CD14-positive monocyte (primary cell): ENCODE measurements around the gene SRR. TPM values are rescaled to one million over a fixed set of nuclear protein-coding genes. Genes with fewer than 3 reads are reported as not detected.

ENCODE experiments used
- DNase-seq, 3 donors: peaks; one replicate each; pipeline ENCODE4 v3.0.0-alpha.2; 2011 to 2022
- H2AFZ ChIP-seq: 2 replicates; pipeline ENCODE4 v1.6.0; 2012; ENCODE audit warnings: mild to moderate bottlenecking, low read depth, low read length, inconsistent platforms; ENCODE audit not compliant: insufficient read depth, poor library complexity, severe bottlenecking
- H3K27ac ChIP-seq, 2 donors: 1 replicate in 1 of 2; 2 replicates in 1 of 2; pipeline ENCODE4 v1.5.1; 2012 to 2013; ENCODE audit warnings: low read length in 2 of 2, control low read depth in 1 of 2, inconsistent platforms in 1 of 2, low read depth in 1 of 2, mild to moderate bottlenecking in 1 of 2
- H3K27me3 ChIP-seq, 2 donors: one replicate each; pipeline versions ENCODE4 v1.6.0 to v1.6.1; 2011 to 2013; ENCODE audit warnings: low read length in 2 of 2; ENCODE audit not compliant: control insufficient read depth in 2 of 2, insufficient read depth in 2 of 2
- H3K36me3 ChIP-seq, 2 donors: replicated peaks in 1 of 2; 1 replicate in 1 of 2; 2 replicates in 1 of 2; pipeline versions ENCODE4 v1.5.1 to v1.6.1; 2012 to 2013; ENCODE audit warnings: low read length in 2 of 2, control low read depth in 1 of 2, inconsistent platforms in 1 of 2, mild to moderate bottlenecking in 1 of 2; ENCODE audit not compliant: insufficient read depth in 2 of 2, control insufficient read depth in 1 of 2
- H3K4me1 ChIP-seq, 2 donors: 1 replicate in 1 of 2; 2 replicates in 1 of 2; pipeline versions ENCODE4 v1.5.1 to v1.6.1; 2012 to 2013; ENCODE audit warnings: low read length in 2 of 2, control low read depth in 1 of 2, inconsistent platforms in 1 of 2, mild to moderate bottlenecking in 1 of 2, moderate library complexity in 1 of 2; ENCODE audit not compliant: insufficient read depth in 2 of 2, control insufficient read depth in 1 of 2
- H3K4me2 ChIP-seq: replicated peaks from 2 replicates; pipeline ENCODE3; 2012; ENCODE audit warnings: low read length, moderate library complexity, mild to moderate bottlenecking; ENCODE audit not compliant: poor library complexity, severe bottlenecking; ENCODE audit errors: extremely low read depth
- H3K4me3 ChIP-seq, 3 experiments: fragments of 200-600 bp in 1 of 3; sonication (generic) in 1 of 3; replicated peaks in 1 of 3; 1 replicate in 2 of 3; 2 replicates in 1 of 3; pipeline ENCODE4 v1.5.1; 2011 to 2013; ENCODE audit warnings: low read length in 3 of 3, mild to moderate bottlenecking in 3 of 3, control low read depth in 2 of 3, low read depth in 2 of 3, inconsistent platforms in 1 of 3, moderate library complexity in 1 of 3
- H3K79me2 ChIP-seq: 2 replicates; pipeline ENCODE4 v1.6.0; 2012; ENCODE audit warnings: mild to moderate bottlenecking, control low read depth, inconsistent platforms, low read length, moderate library complexity; ENCODE audit not compliant: insufficient read depth
- H3K9ac ChIP-seq: 2 replicates; pipeline ENCODE4 v1.6.0; 2017; ENCODE audit warnings: low read length, mild to moderate bottlenecking; ENCODE audit not compliant: insufficient read depth, poor library complexity, severe bottlenecking
- H3K9me3 ChIP-seq, 2 donors: replicated peaks in 1 of 2; 1 replicate in 1 of 2; 2 replicates in 1 of 2; pipeline versions ENCODE4 v1.5.1 to v1.6.1; 2012 to 2013; ENCODE audit warnings: low read length in 2 of 2, control low read depth in 1 of 2; ENCODE audit not compliant: control insufficient read depth in 1 of 2, insufficient read depth in 1 of 2
- H4K20me1 ChIP-seq: 2 replicates; pipeline ENCODE4 v1.6.0; 2012; ENCODE audit warnings: mild to moderate bottlenecking, low read length, control low read depth, moderate library complexity; ENCODE audit not compliant: insufficient read depth
- H3K27ac Mint-ChIP-seq, 7 donors: one replicate each; pipeline ENCODE4 v1.8.0; 2020; ENCODE audit warnings: mild to moderate bottlenecking in 7 of 7, mixed read lengths in 7 of 7, moderate library complexity in 6 of 7, inconsistent platforms in 2 of 7
- H3K27me3 Mint-ChIP-seq, 3 donors: one replicate each; pipeline ENCODE4 v1.8.0; 2021 to 2022; ENCODE audit warnings: low read depth in 3 of 3, mild to moderate bottlenecking in 3 of 3, mixed read lengths in 3 of 3, moderate library complexity in 3 of 3, inconsistent platforms in 1 of 3
- H3K36me3 Mint-ChIP-seq, 2 donors: one replicate each; pipeline ENCODE4 v1.8.0; 2020; ENCODE audit warnings: mixed read lengths in 2 of 2, inconsistent platforms in 1 of 2, mild to moderate bottlenecking in 1 of 2
- H3K4me1 Mint-ChIP-seq: one replicate; pipeline ENCODE4 v1.8.0; 2020; ENCODE audit warnings: mild to moderate bottlenecking, mixed read lengths
- H3K4me3 Mint-ChIP-seq, 2 donors: one replicate each; pipeline ENCODE4 v1.8.0; 2020; ENCODE audit warnings: mild to moderate bottlenecking in 2 of 2, mixed read lengths in 2 of 2, moderate library complexity in 1 of 2
- H3K9me3 Mint-ChIP-seq, 7 donors: one replicate each; pipeline ENCODE4 v1.8.0; 2020 to 2022; ENCODE audit warnings: mixed read lengths in 7 of 7, mild to moderate bottlenecking in 6 of 7, moderate library complexity in 6 of 7, inconsistent platforms in 2 of 7
- WGBS: methylation state at CpG from one replicate; pipeline ENCODE4 v1.1.5; 2013; ENCODE audit warnings: missing lambda C conversion rate; ENCODE audit not compliant: insufficient coverage; 5-methylcytosine and 5-hydroxymethylcytosine counted together
- intact Hi-C, 2 donors: fragments of 100-400 bp; cut with micrococcal nuclease; formaldehyde crosslinking; loops; one replicate each; pipeline versions ENCODE4 v1.15.0 to v1.15.1; 2023
- polyA plus RNA-seq, 3 donors: library from polyadenylated mRNA; depleted of rRNA in 1 of 3; unstranded in 2 of 3; stranded (reverse) in 1 of 3; fragments of 300-500 nt in 2 of 3; fragments of >200 nt in 1 of 3; fragmentation: Illumina TruSeq in 2 of 3; gene quantifications; 1 replicate in 2 of 3; 2 replicates in 1 of 3; pipeline ENCODE4 v1.2.3, GENCODE V29; 2012 to 2021
- small RNA-seq: library from RNA; depleted of rRNA; stranded (forward); fragments of <200 nt; gene quantifications from one replicate; pipeline ENCODE3, GENCODE V24; 2012; ENCODE audit warnings: low read depth; ENCODE audit not compliant: insufficient read length
- TF ChIP-seq, protein P1 (sequence below): fragments of 200-600 bp; IDR thresholded peaks from one replicate; pipeline ENCODE4 v1.8.0; 2022; ENCODE audit warnings: antibody characterized with exemption, mild to moderate bottlenecking

SRR gene
- polyA plus RNA-seq, 3 donors, result 3.4 to 5.7 (median 3.7) TPM

DNA sequence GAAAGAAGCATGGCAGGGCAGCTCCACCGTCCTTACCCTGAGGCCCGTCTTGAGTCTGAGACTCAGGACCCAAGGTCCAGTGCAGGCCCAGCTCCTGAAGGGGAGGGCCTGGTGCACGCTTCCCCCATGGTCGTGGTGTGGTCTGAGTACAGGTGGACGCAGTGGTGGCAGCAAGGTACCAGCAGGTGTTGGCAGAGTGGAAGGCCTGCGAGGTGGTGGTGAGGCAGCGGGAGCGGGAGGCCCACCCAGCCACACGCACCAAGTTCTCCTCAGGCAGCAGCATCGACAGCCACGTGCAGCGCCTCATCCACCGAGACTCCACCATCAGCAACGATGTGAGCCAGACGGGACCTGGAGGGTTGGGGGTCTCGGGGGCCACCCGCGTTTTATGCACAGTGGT is 69.4 kb downstream of the SRR start:
- Histone ChIP-seq H3K9me3 (no peaks in the 10 kb centered on the region), H3K36me3 (peaks cover 39 to 45% of the 10 kb centered on the region in 2 donors), H3K27me3 (no peaks in the 10 kb centered on the region), H2AFZ (no peak overlapping the region), H3K79me2 (no peaks in the 10 kb centered on the region), H3K4me3 (no peak overlapping the region), H4K20me1 (no peaks in the 10 kb centered on the region), H3K4me2 (no peak overlapping the region), H3K9ac (no peak overlapping the region), H3K4me1 (no peaks in the 10 kb centered on the region), H3K27ac (no peak overlapping the region)
- Mint-ChIP-seq H3K9me3 (no peaks in the 10 kb centered on the region), H3K27ac (peak overlapping the region in 1 of 7 donors; percentile 56), H3K4me3 (no peak overlapping the region), H3K27me3 (peaks cover 0 to 2% (median 0%) of the 10 kb centered on the region in 3 donors), H3K36me3 (peaks cover 30 to 53% of the 10 kb centered on the region in 2 donors), H3K4me1 (peaks cover 12% of the 10 kb centered on the region)
- over 99% methylated on average over 18 of the region's 18 CpGs for WGBS
- DNase-seq, result no peak
- TF ChIP-seq, protein P1, sequence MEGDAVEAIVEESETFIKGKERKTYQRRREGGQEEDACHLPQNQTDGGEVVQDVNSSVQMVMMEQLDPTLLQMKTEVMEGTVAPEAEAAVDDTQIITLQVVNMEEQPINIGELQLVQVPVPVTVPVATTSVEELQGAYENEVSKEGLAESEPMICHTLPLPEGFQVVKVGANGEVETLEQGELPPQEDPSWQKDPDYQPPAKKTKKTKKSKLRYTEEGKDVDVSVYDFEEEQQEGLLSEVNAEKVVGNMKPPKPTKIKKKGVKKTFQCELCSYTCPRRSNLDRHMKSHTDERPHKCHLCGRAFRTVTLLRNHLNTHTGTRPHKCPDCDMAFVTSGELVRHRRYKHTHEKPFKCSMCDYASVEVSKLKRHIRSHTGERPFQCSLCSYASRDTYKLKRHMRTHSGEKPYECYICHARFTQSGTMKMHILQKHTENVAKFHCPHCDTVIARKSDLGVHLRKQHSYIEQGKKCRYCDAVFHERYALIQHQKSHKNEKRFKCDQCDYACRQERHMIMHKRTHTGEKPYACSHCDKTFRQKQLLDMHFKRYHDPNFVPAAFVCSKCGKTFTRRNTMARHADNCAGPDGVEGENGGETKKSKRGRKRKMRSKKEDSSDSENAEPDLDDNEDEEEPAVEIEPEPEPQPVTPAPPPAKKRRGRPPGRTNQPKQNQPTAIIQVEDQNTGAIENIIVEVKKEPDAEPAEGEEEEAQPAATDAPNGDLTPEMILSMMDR, result no peak
- intact Hi-C loops, result no loop called here

Small RNA genes within 50 kb of the gene (small RNA-seq; reads per million reads assigned to genes)
- gene AC006435.3, result not detected
- 168 reads per million, percentile 97 among the genes with 10 or more reads in this experiment for gene SNORD91A
- gene SNORD91B, result 208 reads per million, percentile 97 among the genes with 10 or more reads in this experiment

Other genes with a start within 250 kb of the SRR start
- gene HIC1, start 248.8 kb upstream of the SRR start, polyA plus RNA-seq, result 10 to 100 TPM in 1 of 3 donors, under 1 TPM in 2; 0.13 to 14.2 (median 0.30) TPM
- gene SMG6, start 165 bp upstream of the SRR start, polyA plus RNA-seq, result 1 to 10 TPM in 2 of 3 donors, under 1 TPM in 1; 0.67 to 7.1 (median 1.1) TPM
- 10 to 100 TPM in 1 of 3 donors, 1 to 10 TPM in 2; 8.1 to 10.8 (median 9.3) TPM for gene TSR1, start 32.5 kb downstream of the SRR start, polyA plus RNA-seq
- gene SGSM2, start 33.6 kb downstream of the SRR start, polyA plus RNA-seq, result 100 to 1,000 TPM in 1 of 3 donors, 1 to 10 TPM in 2; 3.0 to 130 (median 3.5) TPM
- gene MNT, start 97.1 kb downstream of the SRR start, polyA plus RNA-seq, result 10 to 100 TPM in 1 of 3 donors, 1 to 10 TPM in 1, under 1 TPM in 1; 0.28 to 42.4 (median 1.3) TPM
- 1 to 10 TPM; 3.0 to 8.0 (median 4.7) TPM for gene METTL16, start 207.9 kb downstream of the SRR start, polyA plus RNA-seq